Measurements from ENCODE around the gene ZCCHC9.
A peak's percentile ranks its signal among the peaks of the same experiment; 100 is the strongest.
"Not testable (repeated sequence)": the region's sequence is repeated elsewhere in the genome, so short reads cannot be mapped to it uniquely, and the experiment has no call there.

The ZCCHC9 gene

GRCh38 chr5:81283976-81284375 lies 17.4 kb upstream of the ZCCHC9 start:
- Histone ChIP-seq H3K9ac (ENCODE audit: low read length) (no peak overlapping the region), H3K4me1 (ENCODE audit: control insufficient read depth, insufficient read depth, low read length) (no peaks in the 10 kb centered on the region), H3K9me3 (ENCODE audit: control insufficient read depth, low read length) (no peaks in the 10 kb centered on the region), H3K4me3 (ENCODE audit: low read length) (no peak overlapping the region), H3K27me3 (ENCODE audit: control insufficient read depth, insufficient read depth, low read length) (no peaks in the 10 kb centered on the region), H3K36me3 (ENCODE audit: control insufficient read depth, insufficient read depth, low read length) (no peaks in the 10 kb centered on the region)

DNA sequence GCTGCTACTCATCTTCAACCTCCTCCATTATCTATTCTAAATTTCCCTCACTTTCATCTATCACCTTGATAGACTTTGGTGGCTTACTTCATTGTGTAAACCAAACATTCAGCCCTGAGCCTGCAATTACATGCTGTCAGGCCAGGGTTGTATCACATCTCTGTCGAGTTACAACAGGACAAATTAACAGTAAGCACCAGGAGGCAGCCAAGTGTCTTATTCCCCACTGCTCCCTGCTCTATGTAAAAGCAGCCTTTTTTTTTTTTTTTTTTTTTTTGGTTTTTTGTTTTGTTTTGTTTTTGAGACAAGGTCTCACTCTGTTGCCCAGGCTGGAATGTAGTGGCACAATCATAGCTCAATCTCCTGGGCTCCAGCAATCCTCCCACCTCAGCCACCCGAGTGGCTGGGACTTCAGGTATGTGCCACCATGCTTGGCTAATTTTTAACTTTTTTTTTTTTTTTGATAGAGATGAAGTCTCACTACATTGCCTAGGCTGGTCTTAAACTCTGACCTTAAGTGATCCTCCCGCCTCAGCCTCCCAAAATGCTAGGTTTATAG lies 15.2 kb upstream of the ZCCHC9 start:
- Histone ChIP-seq H3K9ac (ENCODE audit: low read length) (no peak overlapping the region), H3K36me3 (ENCODE audit: control insufficient read depth, insufficient read depth, low read length) (no peaks in the 10 kb centered on the region), H3K27me3 (ENCODE audit: control insufficient read depth, insufficient read depth, low read length) (no peaks in the 10 kb centered on the region), H3K9me3 (ENCODE audit: control insufficient read depth, low read length) (no peaks in the 10 kb centered on the region), H3K4me1 (ENCODE audit: control insufficient read depth, insufficient read depth, low read length) (no peaks in the 10 kb centered on the region), H3K4me3 (ENCODE audit: low read length) (no peak overlapping the region)

DNA sequence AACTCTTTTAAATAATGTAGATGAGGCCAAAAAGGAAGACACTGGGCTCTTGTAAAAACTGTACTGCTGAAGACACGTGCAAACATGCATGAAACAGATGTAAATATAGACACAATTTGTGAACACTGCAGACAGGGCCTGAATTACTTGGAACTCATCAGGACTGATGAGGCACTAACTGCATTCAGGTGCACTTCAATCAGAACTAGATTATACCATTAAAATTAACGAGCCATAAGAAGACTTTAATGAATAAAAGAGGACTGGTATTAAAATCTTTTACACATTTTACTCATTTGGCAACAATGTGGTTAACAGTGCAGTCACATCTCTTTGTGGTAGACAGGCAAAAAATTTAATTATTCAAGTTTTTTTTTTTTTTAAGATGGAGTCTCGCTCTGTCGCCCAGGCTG lies 13.4 kb upstream of the ZCCHC9 start:
- Histone ChIP-seq H3K9me3 (ENCODE audit: control insufficient read depth, low read length) (no peaks in the 10 kb centered on the region), H3K4me1 (ENCODE audit: control insufficient read depth, insufficient read depth, low read length) (no peaks in the 10 kb centered on the region), H3K9ac (ENCODE audit: low read length) (no peak overlapping the region), H3K36me3 (ENCODE audit: control insufficient read depth, insufficient read depth, low read length) (no peaks in the 10 kb centered on the region), H3K27me3 (ENCODE audit: control insufficient read depth, insufficient read depth, low read length) (no peaks in the 10 kb centered on the region), H3K4me3 (ENCODE audit: low read length) (no peak overlapping the region)

- Histone ChIP-seq H3K9me3 (ENCODE audit: control insufficient read depth, low read length) (no peaks in the 10 kb centered on the region), H3K27me3 (ENCODE audit: control insufficient read depth, insufficient read depth, low read length) (no peaks in the 10 kb centered on the region), H3K36me3 (ENCODE audit: control insufficient read depth, insufficient read depth, low read length) (no peaks in the 10 kb centered on the region), H3K4me1 (ENCODE audit: control insufficient read depth, insufficient read depth, low read length) (no peaks in the 10 kb centered on the region), H3K9ac (ENCODE audit: low read length) (no peak overlapping the region), H3K4me3 (ENCODE audit: low read length) (no peak overlapping the region)
Observed at GRCh38 chr5:81290146-81290545, 11.2 kb upstream of the ZCCHC9 start.

GRCh38 chr5:81292130-81292529 lies 9.3 kb upstream of the ZCCHC9 start:
- Histone ChIP-seq H3K27me3 (ENCODE audit: control insufficient read depth, insufficient read depth, low read length) (no peaks in the 10 kb centered on the region), H3K36me3 (ENCODE audit: control insufficient read depth, insufficient read depth, low read length) (no peaks in the 10 kb centered on the region), H3K4me3 (ENCODE audit: low read length) (no peak overlapping the region), H3K9me3 (ENCODE audit: control insufficient read depth, low read length) (no peaks in the 10 kb centered on the region), H3K4me1 (ENCODE audit: control insufficient read depth, insufficient read depth, low read length) (no peaks in the 10 kb centered on the region), H3K9ac (ENCODE audit: low read length) (no peak overlapping the region)

GRCh38 chr5:81294021-81294420 lies 7.4 kb upstream of the ZCCHC9 start:
- H3K4me3 ChIP-seq (ENCODE audit: low read length); H3K4me1 ChIP-seq (ENCODE audit: control insufficient read depth, insufficient read depth, low read length): not testable (repeated sequence)

GRCh38 chr5:81297531-81297930 lies 3.9 kb upstream of the ZCCHC9 start:
- no peak overlapping the region for H3K9ac ChIP-seq (ENCODE audit: low read length)
- no peaks in the 10 kb centered on the region for H3K36me3 ChIP-seq (ENCODE audit: control insufficient read depth, insufficient read depth, low read length)
- peaks cover 22% of the 10 kb centered on the region for H3K4me1 ChIP-seq (ENCODE audit: control insufficient read depth, insufficient read depth, low read length)
- H3K4me3 ChIP-seq (ENCODE audit: low read length) = no peak overlapping the region
- H3K9me3 ChIP-seq (ENCODE audit: control insufficient read depth, low read length) = no peaks in the 10 kb centered on the region
- H3K27me3 ChIP-seq (ENCODE audit: control insufficient read depth, insufficient read depth, low read length) = no peaks in the 10 kb centered on the region

More at GRCh38 chr5:81294021-81294420, 7.4 kb upstream of the ZCCHC9 start:
- not testable (repeated sequence) for H3K9me3 ChIP-seq (ENCODE audit: control insufficient read depth, low read length); H3K36me3 ChIP-seq (ENCODE audit: control insufficient read depth, insufficient read depth, low read length); H3K9ac ChIP-seq (ENCODE audit: low read length); H3K27me3 ChIP-seq (ENCODE audit: control insufficient read depth, insufficient read depth, low read length)

GRCh38 chr5:81300921-81301270 lies 491 bp upstream of the ZCCHC9 start:
- H3K9me3 ChIP-seq (ENCODE audit: control insufficient read depth, low read length) = no peaks in the 10 kb centered on the region
- H3K4me1 ChIP-seq (ENCODE audit: control insufficient read depth, insufficient read depth, low read length) = peaks cover 24% of the 10 kb centered on the region
- H3K4me3 ChIP-seq (ENCODE audit: low read length) = peak overlapping the region; percentile 94
- H3K36me3 ChIP-seq (ENCODE audit: control insufficient read depth, insufficient read depth, low read length) = no peaks in the 10 kb centered on the region
- H3K9ac ChIP-seq (ENCODE audit: low read length) = peak overlapping the region; percentile 94
- H3K27me3 ChIP-seq (ENCODE audit: control insufficient read depth, insufficient read depth, low read length) = no peaks in the 10 kb centered on the region

DNA sequence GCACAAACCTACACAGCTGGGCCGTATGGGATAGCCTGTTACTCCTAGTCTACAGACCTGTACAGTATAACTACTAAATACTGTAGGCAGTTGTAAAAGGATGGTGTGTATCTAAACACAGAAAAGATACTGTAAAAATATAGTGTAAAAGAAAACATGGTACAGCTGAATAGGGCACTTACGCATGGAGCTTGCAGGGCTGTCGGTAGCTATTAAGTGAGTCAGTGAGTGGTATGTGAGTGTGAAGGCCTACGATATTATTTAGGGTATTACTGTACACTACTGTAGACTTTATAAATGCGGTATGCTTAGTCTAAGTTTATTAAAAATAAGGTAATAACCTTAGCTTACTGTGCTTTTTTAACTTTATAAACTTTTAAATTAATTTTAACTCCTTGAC lies 1.2 kb downstream of the ZCCHC9 start:
- Histone ChIP-seq H3K36me3 (ENCODE audit: control insufficient read depth, insufficient read depth, low read length) (no peaks in the 10 kb centered on the region), H3K4me1 (ENCODE audit: control insufficient read depth, insufficient read depth, low read length) (peaks cover 24% of the 10 kb centered on the region), H3K27me3 (ENCODE audit: control insufficient read depth, insufficient read depth, low read length) (no peaks in the 10 kb centered on the region), H3K4me3 (ENCODE audit: low read length) (peak overlapping the region; percentile 94), H3K9ac (ENCODE audit: low read length) (no peak overlapping the region), H3K9me3 (ENCODE audit: control insufficient read depth, low read length) (no peaks in the 10 kb centered on the region)

GRCh38 chr5:81303563-81303962 lies 2.2 kb downstream of the ZCCHC9 start:
- no peaks in the 10 kb centered on the region for H3K36me3 ChIP-seq (ENCODE audit: control insufficient read depth, insufficient read depth, low read length)
- H3K4me1 ChIP-seq (ENCODE audit: control insufficient read depth, insufficient read depth, low read length) = peaks cover 24% of the 10 kb centered on the region
- H3K9ac ChIP-seq (ENCODE audit: low read length) = no peak overlapping the region
- no peaks in the 10 kb centered on the region for H3K27me3 ChIP-seq (ENCODE audit: control insufficient read depth, insufficient read depth, low read length)
- H3K9me3 ChIP-seq (ENCODE audit: control insufficient read depth, low read length) = no peaks in the 10 kb centered on the region
- no peak overlapping the region for H3K4me3 ChIP-seq (ENCODE audit: low read length)

DNA sequence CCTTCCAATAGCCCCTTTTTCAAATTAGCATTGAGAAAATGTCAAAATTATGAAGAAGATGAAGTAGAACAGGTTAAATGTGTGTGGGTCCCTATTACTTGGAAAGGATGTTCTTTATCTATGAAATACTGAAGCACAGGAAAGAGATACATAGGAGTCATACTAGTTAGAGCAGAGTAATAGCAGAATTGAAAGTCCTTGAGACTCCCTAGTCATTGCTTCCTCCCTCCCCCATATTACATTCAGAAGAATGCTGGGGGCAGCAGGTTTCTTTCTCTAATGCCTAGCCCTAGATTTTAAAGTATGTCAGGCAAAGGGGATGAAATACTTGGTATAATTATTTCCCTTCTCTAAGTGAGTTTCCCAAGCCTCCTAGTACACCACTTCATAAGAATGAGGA lies 4.4 kb downstream of the ZCCHC9 start:
- Histone ChIP-seq H3K36me3 (ENCODE audit: control insufficient read depth, insufficient read depth, low read length) (no peaks in the 10 kb centered on the region), H3K4me1 (ENCODE audit: control insufficient read depth, insufficient read depth, low read length) (peaks cover 10% of the 10 kb centered on the region), H3K9ac (ENCODE audit: low read length) (no peak overlapping the region), H3K4me3 (ENCODE audit: low read length) (no peak overlapping the region), H3K9me3 (ENCODE audit: control insufficient read depth, low read length) (no peaks in the 10 kb centered on the region), H3K27me3 (ENCODE audit: control insufficient read depth, insufficient read depth, low read length) (no peaks in the 10 kb centered on the region)

DNA sequence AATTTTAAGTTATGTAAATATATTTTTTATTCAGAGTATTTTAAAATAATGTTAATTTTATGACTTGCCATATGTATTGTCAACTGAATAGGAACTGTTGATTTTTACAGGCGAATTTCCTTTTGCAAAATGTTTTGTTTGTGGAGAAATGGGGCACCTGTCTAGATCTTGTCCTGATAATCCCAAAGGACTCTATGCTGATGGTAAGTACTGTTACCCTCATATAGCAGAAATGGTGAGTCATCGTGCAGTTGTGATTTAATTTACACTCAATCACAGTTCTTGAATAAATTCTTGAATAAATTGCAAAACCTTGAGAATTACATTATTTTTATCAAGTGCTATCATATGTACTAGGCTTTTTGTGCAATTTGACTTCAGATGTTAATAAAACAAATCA lies 7.4 kb downstream of the ZCCHC9 start:
- H3K9me3 ChIP-seq (ENCODE audit: control insufficient read depth, low read length) = no peaks in the 10 kb centered on the region
- H3K36me3 ChIP-seq (ENCODE audit: control insufficient read depth, insufficient read depth, low read length) = no peaks in the 10 kb centered on the region
- H3K27me3 ChIP-seq (ENCODE audit: control insufficient read depth, insufficient read depth, low read length) = no peaks in the 10 kb centered on the region

DNA sequence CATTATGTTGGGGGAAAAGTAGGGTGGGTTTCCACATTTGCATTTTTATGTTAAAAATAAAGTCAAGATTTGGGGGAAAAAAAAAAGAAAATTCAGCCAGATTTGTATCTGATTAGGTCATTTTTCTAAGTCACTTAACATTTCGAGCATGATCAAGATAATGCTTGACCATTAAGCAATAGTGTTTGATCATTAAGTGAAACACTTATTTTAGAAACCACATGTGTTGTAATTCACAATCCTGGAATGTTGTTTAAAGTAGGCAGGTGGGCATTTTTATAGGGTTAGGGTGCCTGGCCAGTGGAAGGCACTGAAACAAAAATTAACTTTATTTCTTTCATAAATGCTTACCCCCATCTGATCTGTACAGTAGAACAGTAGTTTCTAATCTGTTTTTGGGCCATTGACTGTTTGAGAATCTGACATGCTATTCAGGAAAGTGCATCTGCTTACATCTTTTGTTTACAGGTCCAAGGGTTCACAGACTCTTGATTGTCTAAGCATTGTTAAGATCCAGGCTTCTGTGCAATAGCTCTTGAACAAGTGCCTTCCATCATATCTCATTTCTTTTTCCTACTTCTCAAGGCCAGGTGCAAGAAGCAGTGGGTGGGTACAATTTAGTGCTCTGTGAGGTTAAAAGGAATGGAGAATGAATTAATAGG lies 9.1 kb downstream of the ZCCHC9 start:
- Histone ChIP-seq H3K27me3 (ENCODE audit: control insufficient read depth, insufficient read depth, low read length) (no peaks in the 10 kb centered on the region), H3K9ac (ENCODE audit: low read length) (no peak overlapping the region), H3K36me3 (ENCODE audit: control insufficient read depth, insufficient read depth, low read length) (no peaks in the 10 kb centered on the region), H3K4me3 (ENCODE audit: low read length) (no peak overlapping the region), H3K4me1 (ENCODE audit: control insufficient read depth, insufficient read depth, low read length) (no peaks in the 10 kb centered on the region), H3K9me3 (ENCODE audit: control insufficient read depth, low read length) (no peaks in the 10 kb centered on the region)

More for the DNA sequence above, 7.4 kb downstream of the ZCCHC9 start:
- Histone ChIP-seq H3K9ac (ENCODE audit: low read length) (no peak overlapping the region), H3K4me1 (ENCODE audit: control insufficient read depth, insufficient read depth, low read length) (no peaks in the 10 kb centered on the region), H3K4me3 (ENCODE audit: low read length) (no peak overlapping the region)

Measured in mucosa of stomach (tissue), 1 donor.